Trophoblast cell (in vitro differentiated cells and primary cell): Measurements from ENCODE around the gene GALNT1.
"Not testable (repeated sequence)": the region's sequence is repeated elsewhere in the genome, so short reads cannot be mapped to it uniquely, and the experiment has no call there.

Experiments used
- DNase-seq, 2 donors: peaks; one replicate each; pipeline ENCODE4 v3.0.0-alpha.2; 2016
- H2AFZ ChIP-seq: 2 replicates; pipeline ENCODE4 v1.6.1; 2013; ENCODE audit warnings: low read length, moderate library complexity, mild to moderate bottlenecking; ENCODE audit not compliant: insufficient read depth, poor library complexity
- H2AK5ac ChIP-seq: 2 replicates; pipeline ENCODE4 v1.6.1; 2013; ENCODE audit warnings: mild to moderate bottlenecking, low read length
- H2BK120ac ChIP-seq: 2 replicates; pipeline ENCODE4 v1.6.1; 2013; ENCODE audit warnings: low read length, mild to moderate bottlenecking, moderate library complexity; ENCODE audit not compliant: insufficient read depth, poor library complexity
- H2BK12ac ChIP-seq: 2 replicates; pipeline ENCODE4 v1.6.1; 2013; ENCODE audit warnings: mild to moderate bottlenecking, low read length, moderate library complexity
- H2BK5ac ChIP-seq: 2 replicates; pipeline ENCODE4 v1.6.1; 2013; ENCODE audit warnings: low read length, low read depth, moderate library complexity, mild to moderate bottlenecking; ENCODE audit not compliant: poor library complexity
- H3K14ac ChIP-seq: 2 replicates; pipeline ENCODE4 v1.6.1; 2013; ENCODE audit warnings: mild to moderate bottlenecking, low read length
- H3K18ac ChIP-seq: 2 replicates; pipeline ENCODE4 v1.6.1; 2013; ENCODE audit warnings: mild to moderate bottlenecking, low read length
- H3K23ac ChIP-seq: 2 replicates; pipeline ENCODE4 v1.6.1; 2013; ENCODE audit warnings: low read length
- H3K27ac ChIP-seq: 2 replicates; pipeline ENCODE4 v1.5.1; 2013; ENCODE audit warnings: low read depth, mild to moderate bottlenecking, inconsistent platforms, low read length, moderate library complexity
- H3K27me3 ChIP-seq: 2 replicates; pipeline ENCODE4 v1.6.1; 2013; ENCODE audit warnings: inconsistent platforms, mild to moderate bottlenecking, low read length, moderate library complexity; ENCODE audit not compliant: insufficient read depth
- H3K36me3 ChIP-seq, 2 experiments: 1 replicate in 1 of 2; 2 replicates in 1 of 2; pipeline ENCODE4 v1.6.1; 2013; ENCODE audit warnings: low read length in 2 of 2, mild to moderate bottlenecking in 2 of 2, moderate library complexity in 1 of 2; ENCODE audit not compliant: insufficient read depth in 2 of 2, control insufficient read depth in 1 of 2
- H3K4ac ChIP-seq: 2 replicates; pipeline ENCODE4 v1.6.1; 2013; ENCODE audit warnings: low read depth, mild to moderate bottlenecking, low read length, moderate library complexity
- H3K4me1 ChIP-seq, 2 experiments: 1 replicate in 1 of 2; 2 replicates in 1 of 2; pipeline ENCODE4 v1.6.1; 2013; ENCODE audit warnings: low read length in 2 of 2, mild to moderate bottlenecking in 2 of 2, moderate library complexity in 1 of 2; ENCODE audit not compliant: insufficient read depth in 2 of 2, control insufficient read depth in 1 of 2
- H3K4me2 ChIP-seq: 2 replicates; pipeline ENCODE4 v1.6.1; 2013; ENCODE audit warnings: inconsistent platforms, mild to moderate bottlenecking, low read length, moderate library complexity
- H3K4me3 ChIP-seq: 2 replicates; pipeline ENCODE4 v1.5.1; 2013; ENCODE audit warnings: mild to moderate bottlenecking, low read depth, low read length, inconsistent platforms
- H3K79me1 ChIP-seq: one replicate; pipeline ENCODE4 v1.6.1; 2013; ENCODE audit warnings: low read length
- H3K79me2 ChIP-seq: 2 replicates; pipeline ENCODE4 v1.6.1; 2013; ENCODE audit warnings: low read length, mild to moderate bottlenecking; ENCODE audit not compliant: control insufficient read depth, insufficient read depth, poor library complexity
- H3K9ac ChIP-seq: 2 replicates; pipeline ENCODE4 v1.6.1; 2013; ENCODE audit warnings: mild to moderate bottlenecking, low read length
- H3K9me3 ChIP-seq: 2 replicates; pipeline ENCODE4 v1.6.1; 2013; ENCODE audit warnings: low read depth, mild to moderate bottlenecking, control low read depth, inconsistent platforms, low read length; ENCODE audit not compliant: insufficient read depth
- H4K12ac ChIP-seq: 2 replicates; pipeline ENCODE4 v1.6.1; 2013; ENCODE audit warnings: low read depth, mild to moderate bottlenecking, low read length, moderate library complexity
- H4K8ac ChIP-seq: 2 replicates; pipeline ENCODE4 v1.6.1; 2013; ENCODE audit warnings: low read depth, mild to moderate bottlenecking, low read length, moderate library complexity
- H4K91ac ChIP-seq: one replicate; pipeline ENCODE4 v1.6.1; 2013; ENCODE audit warnings: low read depth, mild to moderate bottlenecking, low read length, moderate library complexity
- WGBS: extraction: QIAGEN DNeasy Blood & Tissue Kit; methylation state at CpG from one replicate; pipeline ENCODE4 v1.1.7; 2013; ENCODE audit warnings: missing lambda C conversion rate; ENCODE audit not compliant: insufficient read length, insufficient coverage; ENCODE audit errors: extremely low coverage; 5-methylcytosine and 5-hydroxymethylcytosine counted together

The GALNT1 gene

DNA sequence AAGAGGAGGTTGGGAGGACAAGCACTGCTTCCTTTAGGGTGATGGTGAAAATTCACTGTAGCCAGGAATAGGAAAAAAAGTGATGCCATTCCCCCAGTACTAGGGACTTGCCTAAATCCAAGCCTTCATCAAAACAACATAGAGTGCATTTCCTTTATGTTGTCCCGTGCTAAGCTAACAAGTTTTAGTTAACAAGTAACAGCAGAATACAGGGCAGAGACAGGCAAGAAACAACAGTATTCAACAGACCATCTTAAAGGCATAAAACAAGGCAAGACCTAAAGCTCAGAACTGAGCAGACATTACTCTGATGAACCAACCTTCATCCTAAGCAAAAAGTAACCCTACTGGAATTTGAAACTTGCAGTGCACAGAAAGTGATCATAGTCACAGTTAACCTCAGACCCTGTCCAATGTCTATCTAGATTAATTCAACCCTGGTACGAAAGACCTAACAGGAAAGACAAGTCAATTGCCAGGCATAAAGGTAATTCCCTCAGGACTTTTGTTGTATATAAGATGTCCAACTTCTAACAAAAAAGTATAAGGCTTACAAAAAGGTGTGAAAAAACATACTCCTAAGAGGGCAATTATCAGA is 34.4 kb upstream of the GALNT1 start:
- Histone ChIP-seq H2AK5ac (no peak overlapping the region), H3K4me3 (no peak overlapping the region), H3K27ac (no peak overlapping the region), H2BK120ac (no peak overlapping the region), H4K12ac (no peak overlapping the region), H3K79me2 (no peaks in the 10 kb centered on the region), H3K79me1 (peaks cover 6% of the 10 kb centered on the region), H2BK5ac (no peak overlapping the region), H3K4me1 (peaks cover 6 to 8% of the 10 kb centered on the region in 2 experiments), H3K27me3 (no peaks in the 10 kb centered on the region), H3K9me3 (no peaks in the 10 kb centered on the region), H2AFZ (no peak overlapping the region), H4K8ac (no peak overlapping the region), H3K14ac (no peak overlapping the region), H4K91ac (no peak overlapping the region), H3K36me3 (no peaks in the 10 kb centered on the region), H2BK12ac (no peak overlapping the region), H3K18ac (no peak overlapping the region), H3K9ac (no peak overlapping the region), H3K4me2 (no peak overlapping the region), H3K4ac (no peak overlapping the region), H3K23ac (no peak overlapping the region)
- peak in 1 of 2 donors; percentile 66 for DNase-seq
- WGBS: no CpG with 5 or more reads among the region's 2 CpGs

DNA sequence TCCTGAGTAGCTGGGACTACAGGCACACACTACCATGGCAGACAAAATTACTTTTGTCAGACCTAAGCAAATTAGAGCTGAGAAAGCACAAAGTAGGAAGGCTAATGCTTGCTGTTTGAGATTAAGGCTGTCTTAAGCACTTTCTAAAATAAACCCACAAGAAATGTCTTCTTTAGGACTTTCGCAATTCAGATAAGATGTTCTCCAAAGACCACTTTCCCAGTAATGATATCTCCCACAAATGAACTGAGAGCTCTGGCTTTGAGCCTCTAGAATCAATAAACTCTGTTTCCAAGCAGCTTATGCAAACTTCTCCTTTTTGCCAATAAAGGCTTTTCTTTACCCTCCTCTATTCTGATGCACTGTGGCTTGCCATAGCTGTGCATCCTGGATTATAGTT is 32.0 kb upstream of the GALNT1 start:
- no peak overlapping the region for H3K4ac ChIP-seq
- H3K36me3 ChIP-seq: no peaks in the 10 kb centered on the region
- no peak overlapping the region for H3K14ac ChIP-seq
- no peak overlapping the region for H4K91ac ChIP-seq
- H3K4me2 ChIP-seq: no peak overlapping the region
- H3K4me3 ChIP-seq: no peak overlapping the region
- H3K18ac ChIP-seq: no peak overlapping the region
- peaks cover 2% of the 10 kb centered on the region for H3K79me1 ChIP-seq
- H2BK5ac ChIP-seq: no peak overlapping the region
- WGBS: no CpG with 5 or more reads among the region's 1 CpG
- no peak overlapping the region for H3K23ac ChIP-seq
- no peaks in the 10 kb centered on the region for H3K27me3 ChIP-seq
- H3K4me1 ChIP-seq: peaks cover 0 to 2% of the 10 kb centered on the region in 2 experiments
- no peak overlapping the region for H2BK12ac ChIP-seq
- no peak overlapping the region for H4K8ac ChIP-seq
- no peak overlapping the region for H2AFZ ChIP-seq
- H4K12ac ChIP-seq: no peak overlapping the region
- no peak overlapping the region for H2AK5ac ChIP-seq
- H3K79me2 ChIP-seq: no peaks in the 10 kb centered on the region
- H3K27ac ChIP-seq: no peak overlapping the region
- no peaks in the 10 kb centered on the region for H3K9me3 ChIP-seq
- no peak for DNase-seq
- no peak overlapping the region for H3K9ac ChIP-seq
- H2BK120ac ChIP-seq: no peak overlapping the region

DNA sequence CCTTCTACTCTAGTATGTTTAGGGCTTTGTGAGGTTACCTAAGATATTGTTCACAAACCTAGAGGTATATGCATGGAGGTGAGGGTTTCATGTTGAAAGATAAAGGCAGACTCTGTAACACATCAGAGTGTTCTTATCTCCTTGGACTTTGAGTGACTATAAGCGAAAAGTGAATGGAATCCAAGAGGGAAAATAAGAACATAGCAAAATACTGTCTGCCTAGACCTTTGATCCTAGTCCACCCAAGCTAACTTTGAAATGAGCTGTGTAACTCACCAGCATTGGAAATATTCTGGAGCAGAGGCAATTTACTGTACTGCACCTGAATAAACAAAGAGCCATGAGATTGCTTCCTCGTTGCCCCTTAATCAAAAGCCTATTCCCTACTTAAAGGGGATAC is 28.2 kb upstream of the GALNT1 start:
- Histone ChIP-seq H2BK5ac (no peak overlapping the region), H3K18ac (no peak overlapping the region), H3K14ac (no peak overlapping the region), H2AFZ (no peak overlapping the region), H4K8ac (no peak overlapping the region), H3K4me1 (no peaks in the 10 kb centered on the region), H4K91ac (no peak overlapping the region), H2AK5ac (no peak overlapping the region), H3K4me2 (no peak overlapping the region), H3K79me1 (no peaks in the 10 kb centered on the region), H3K36me3 (no peaks in the 10 kb centered on the region), H2BK12ac (no peak overlapping the region), H3K27me3 (no peaks in the 10 kb centered on the region), H3K23ac (no peak overlapping the region), H3K27ac (no peak overlapping the region), H3K79me2 (no peaks in the 10 kb centered on the region), H2BK120ac (no peak overlapping the region), H3K4me3 (no peak overlapping the region), H3K9ac (no peak overlapping the region), H3K4ac (no peak overlapping the region), H3K9me3 (no peaks in the 10 kb centered on the region), H4K12ac (no peak overlapping the region)
- no peak for DNase-seq
- no CpG with 5 or more reads among the region's 2 CpGs for WGBS

DNA sequence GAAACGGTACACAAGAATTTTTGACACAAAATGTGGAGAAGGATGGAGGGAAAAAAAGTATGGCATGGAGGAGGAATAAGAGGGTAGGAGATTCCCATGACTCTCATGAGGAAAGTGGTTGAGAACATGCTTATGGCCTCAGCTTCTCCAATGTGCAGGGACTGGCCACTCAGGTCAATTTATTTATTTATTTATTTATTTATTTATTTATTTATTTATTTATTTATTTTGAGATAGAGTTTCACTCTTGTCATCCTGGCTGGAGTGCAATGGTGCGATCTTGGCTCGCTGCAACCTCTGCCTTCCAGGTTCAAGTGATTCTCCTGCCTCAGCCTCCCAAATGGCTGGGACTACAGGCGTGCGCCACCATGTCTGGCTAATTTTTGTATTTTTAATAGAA is 26.0 kb upstream of the GALNT1 start:
- H2BK120ac ChIP-seq, H3K4ac ChIP-seq, H2AFZ ChIP-seq, H3K36me3 ChIP-seq, H3K14ac ChIP-seq, H2BK5ac ChIP-seq, H4K91ac ChIP-seq, H3K4me1 ChIP-seq, H3K4me2 ChIP-seq, H2AK5ac ChIP-seq, H3K18ac ChIP-seq, H3K4me3 ChIP-seq, H2BK12ac ChIP-seq, H3K27ac ChIP-seq, H3K79me2 ChIP-seq, H3K27me3 ChIP-seq, H4K8ac ChIP-seq, H3K9ac ChIP-seq, H3K9me3 ChIP-seq, H3K79me1 ChIP-seq, DNase-seq, H4K12ac ChIP-seq, H3K23ac ChIP-seq: not testable (repeated sequence)
- no CpG with 5 or more reads among the region's 5 CpGs for whole genome bisulfite sequencing
